H1 (cell line): ENCODE measurements around the gene LY86. TPM values are rescaled to one million over a fixed set of nuclear protein-coding genes. Genes with fewer than 3 reads are reported as not detected.

Source experiments
- FOSL1 ChIP-seq: IDR thresholded peaks from 2 replicates; pipeline ENCODE4 v1.6.1; 2011; ENCODE audit warnings: mild to moderate bottlenecking, low read depth, low read length, moderate library complexity; ENCODE audit not compliant: insufficient read depth
- TAF7 ChIP-seq: optimal IDR thresholded peaks from 2 replicates; pipeline ENCODE3; 2011; ENCODE audit warnings: low read depth, mild to moderate bottlenecking, inconsistent platforms, low read length, moderate library complexity, borderline replicate concordance
- polyA plus RNA-seq, 7 experiments: library from polyadenylated mRNA; depleted of rRNA in 3 of 7; stranded (reverse) in 5 of 7; unstranded in 2 of 7; fragments of >200 nt in 5 of 7; fragments of 200-250 nt in 2 of 7; gene quantifications; 1 replicate in 5 of 7; 2 replicates in 1 of 7; 4 replicates in 1 of 7; pipeline versions ENCODE4 v1.2.1 to v1.2.3, GENCODE V29; 2011 to 2013; ENCODE audit warnings: missing spikeins in 2 of 7, mixed read lengths in 2 of 7
- total RNA-seq: library from RNA; stranded (reverse); fragmentation: NEBNext Ultra II Directional; extraction: Animal tissue kit (Norgen Biotek cat#: 25700); gene quantifications from 2 replicates; pipeline ENCODE4 v1.2.1, GENCODE V29; 2021
- TF ChIP-seq, protein P1 (sequence below): fragments of 300-600 bp; sonication (generic); IDR thresholded peaks from 2 replicates; pipeline ENCODE4 v1.7.1; 2012; ENCODE audit warnings: low read length, moderate library complexity, mild to moderate bottlenecking, inconsistent platforms; ENCODE audit not compliant: insufficient replicate concordance

Gene LY86
- total and polyA plus RNA-seq, 2 of the 8 experiments (the other 6 are each of a cell fraction or from before 2014, with no cell fraction given): not detected

DNA sequence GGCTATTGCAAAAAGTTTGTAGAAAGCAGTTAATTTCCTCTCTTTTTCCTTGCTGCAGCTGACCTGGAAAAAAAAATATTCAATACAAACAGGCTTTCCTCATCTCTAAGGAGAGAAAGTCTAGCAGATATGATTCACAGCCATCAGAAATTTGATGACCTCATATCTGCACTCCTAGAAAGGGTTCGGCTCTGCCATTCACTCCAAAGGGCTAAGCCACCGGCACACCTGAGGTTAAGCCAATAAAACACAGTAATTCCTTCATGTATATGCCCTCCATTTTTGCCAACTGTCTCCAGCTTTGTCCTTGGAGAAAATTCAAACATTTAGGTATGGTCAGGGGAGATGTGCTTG is 18.7 kb upstream of the LY86 start (continued):
- TF ChIP-seq, protein P1, sequence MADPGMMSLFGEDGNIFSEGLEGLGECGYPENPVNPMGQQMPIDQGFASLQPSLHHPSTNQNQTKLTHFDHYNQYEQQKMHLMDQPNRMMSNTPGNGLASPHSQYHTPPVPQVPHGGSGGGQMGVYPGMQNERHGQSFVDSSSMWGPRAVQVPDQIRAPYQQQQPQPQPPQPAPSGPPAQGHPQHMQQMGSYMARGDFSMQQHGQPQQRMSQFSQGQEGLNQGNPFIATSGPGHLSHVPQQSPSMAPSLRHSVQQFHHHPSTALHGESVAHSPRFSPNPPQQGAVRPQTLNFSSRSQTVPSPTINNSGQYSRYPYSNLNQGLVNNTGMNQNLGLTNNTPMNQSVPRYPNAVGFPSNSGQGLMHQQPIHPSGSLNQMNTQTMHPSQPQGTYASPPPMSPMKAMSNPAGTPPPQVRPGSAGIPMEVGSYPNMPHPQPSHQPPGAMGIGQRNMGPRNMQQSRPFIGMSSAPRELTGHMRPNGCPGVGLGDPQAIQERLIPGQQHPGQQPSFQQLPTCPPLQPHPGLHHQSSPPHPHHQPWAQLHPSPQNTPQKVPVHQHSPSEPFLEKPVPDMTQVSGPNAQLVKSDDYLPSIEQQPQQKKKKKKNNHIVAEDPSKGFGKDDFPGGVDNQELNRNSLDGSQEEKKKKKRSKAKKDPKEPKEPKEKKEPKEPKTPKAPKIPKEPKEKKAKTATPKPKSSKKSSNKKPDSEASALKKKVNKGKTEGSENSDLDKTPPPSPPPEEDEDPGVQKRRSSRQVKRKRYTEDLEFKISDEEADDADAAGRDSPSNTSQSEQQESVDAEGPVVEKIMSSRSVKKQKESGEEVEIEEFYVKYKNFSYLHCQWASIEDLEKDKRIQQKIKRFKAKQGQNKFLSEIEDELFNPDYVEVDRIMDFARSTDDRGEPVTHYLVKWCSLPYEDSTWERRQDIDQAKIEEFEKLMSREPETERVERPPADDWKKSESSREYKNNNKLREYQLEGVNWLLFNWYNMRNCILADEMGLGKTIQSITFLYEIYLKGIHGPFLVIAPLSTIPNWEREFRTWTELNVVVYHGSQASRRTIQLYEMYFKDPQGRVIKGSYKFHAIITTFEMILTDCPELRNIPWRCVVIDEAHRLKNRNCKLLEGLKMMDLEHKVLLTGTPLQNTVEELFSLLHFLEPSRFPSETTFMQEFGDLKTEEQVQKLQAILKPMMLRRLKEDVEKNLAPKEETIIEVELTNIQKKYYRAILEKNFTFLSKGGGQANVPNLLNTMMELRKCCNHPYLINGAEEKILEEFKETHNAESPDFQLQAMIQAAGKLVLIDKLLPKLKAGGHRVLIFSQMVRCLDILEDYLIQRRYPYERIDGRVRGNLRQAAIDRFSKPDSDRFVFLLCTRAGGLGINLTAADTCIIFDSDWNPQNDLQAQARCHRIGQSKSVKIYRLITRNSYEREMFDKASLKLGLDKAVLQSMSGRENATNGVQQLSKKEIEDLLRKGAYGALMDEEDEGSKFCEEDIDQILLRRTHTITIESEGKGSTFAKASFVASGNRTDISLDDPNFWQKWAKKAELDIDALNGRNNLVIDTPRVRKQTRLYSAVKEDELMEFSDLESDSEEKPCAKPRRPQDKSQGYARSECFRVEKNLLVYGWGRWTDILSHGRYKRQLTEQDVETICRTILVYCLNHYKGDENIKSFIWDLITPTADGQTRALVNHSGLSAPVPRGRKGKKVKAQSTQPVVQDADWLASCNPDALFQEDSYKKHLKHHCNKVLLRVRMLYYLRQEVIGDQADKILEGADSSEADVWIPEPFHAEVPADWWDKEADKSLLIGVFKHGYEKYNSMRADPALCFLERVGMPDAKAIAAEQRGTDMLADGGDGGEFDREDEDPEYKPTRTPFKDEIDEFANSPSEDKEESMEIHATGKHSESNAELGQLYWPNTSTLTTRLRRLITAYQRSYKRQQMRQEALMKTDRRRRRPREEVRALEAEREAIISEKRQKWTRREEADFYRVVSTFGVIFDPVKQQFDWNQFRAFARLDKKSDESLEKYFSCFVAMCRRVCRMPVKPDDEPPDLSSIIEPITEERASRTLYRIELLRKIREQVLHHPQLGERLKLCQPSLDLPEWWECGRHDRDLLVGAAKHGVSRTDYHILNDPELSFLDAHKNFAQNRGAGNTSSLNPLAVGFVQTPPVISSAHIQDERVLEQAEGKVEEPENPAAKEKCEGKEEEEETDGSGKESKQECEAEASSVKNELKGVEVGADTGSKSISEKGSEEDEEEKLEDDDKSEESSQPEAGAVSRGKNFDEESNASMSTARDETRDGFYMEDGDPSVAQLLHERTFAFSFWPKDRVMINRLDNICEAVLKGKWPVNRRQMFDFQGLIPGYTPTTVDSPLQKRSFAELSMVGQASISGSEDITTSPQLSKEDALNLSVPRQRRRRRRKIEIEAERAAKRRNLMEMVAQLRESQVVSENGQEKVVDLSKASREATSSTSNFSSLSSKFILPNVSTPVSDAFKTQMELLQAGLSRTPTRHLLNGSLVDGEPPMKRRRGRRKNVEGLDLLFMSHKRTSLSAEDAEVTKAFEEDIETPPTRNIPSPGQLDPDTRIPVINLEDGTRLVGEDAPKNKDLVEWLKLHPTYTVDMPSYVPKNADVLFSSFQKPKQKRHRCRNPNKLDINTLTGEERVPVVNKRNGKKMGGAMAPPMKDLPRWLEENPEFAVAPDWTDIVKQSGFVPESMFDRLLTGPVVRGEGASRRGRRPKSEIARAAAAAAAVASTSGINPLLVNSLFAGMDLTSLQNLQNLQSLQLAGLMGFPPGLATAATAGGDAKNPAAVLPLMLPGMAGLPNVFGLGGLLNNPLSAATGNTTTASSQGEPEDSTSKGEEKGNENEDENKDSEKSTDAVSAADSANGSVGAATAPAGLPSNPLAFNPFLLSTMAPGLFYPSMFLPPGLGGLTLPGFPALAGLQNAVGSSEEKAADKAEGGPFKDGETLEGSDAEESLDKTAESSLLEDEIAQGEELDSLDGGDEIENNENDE: no peak
- TF ChIP-seq FOSL1 (no peak), TAF7 (no peak)
